Peyer's patch (tissue), 4 donors: Measurements from ENCODE around the gene STIMATE.

Experiments
- POLR2A ChIP-seq, 2 donors: fragments of 450-650 bp; IDR thresholded peaks; one replicate each; pipeline ENCODE4 v1.5.1; 2017; ENCODE audit warnings: antibody characterized with exemption in 2 of 2, mild to moderate bottlenecking in 2 of 2, moderate library complexity in 2 of 2
- TF ChIP-seq, protein P1 (sequence below), 6 experiments: fragments of 450-650 bp in 4 of 6; fragments of 200-600 bp in 2 of 6; sonication (generic) in 1 of 6; IDR thresholded peaks; one replicate each; pipeline ENCODE4 v1.5.1; 2017 to 2019; ENCODE audit warnings: antibody characterized with exemption in 6 of 6, mild to moderate bottlenecking in 3 of 6, moderate library complexity in 1 of 6

DNA sequence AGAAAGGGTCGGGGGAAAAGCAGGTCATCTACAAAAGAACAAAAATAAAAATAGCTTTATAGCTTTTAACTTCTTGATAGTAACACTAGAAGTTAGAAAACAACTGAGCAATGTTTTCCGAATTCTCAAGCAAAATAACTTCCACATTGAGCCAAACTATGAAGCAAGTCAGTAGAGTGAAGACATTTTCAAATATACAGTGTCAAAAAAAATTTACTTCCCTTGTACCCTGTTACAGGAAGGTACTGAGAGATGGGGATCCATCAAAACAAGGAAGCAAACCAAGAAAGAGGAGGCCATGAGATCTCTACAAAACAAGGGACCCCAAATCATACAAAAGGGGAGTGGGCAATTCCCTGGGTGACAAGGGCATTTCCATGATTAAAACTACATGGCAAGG lies 26.6 kb upstream of the STIMATE start:
- TF ChIP-seq, protein P1, sequence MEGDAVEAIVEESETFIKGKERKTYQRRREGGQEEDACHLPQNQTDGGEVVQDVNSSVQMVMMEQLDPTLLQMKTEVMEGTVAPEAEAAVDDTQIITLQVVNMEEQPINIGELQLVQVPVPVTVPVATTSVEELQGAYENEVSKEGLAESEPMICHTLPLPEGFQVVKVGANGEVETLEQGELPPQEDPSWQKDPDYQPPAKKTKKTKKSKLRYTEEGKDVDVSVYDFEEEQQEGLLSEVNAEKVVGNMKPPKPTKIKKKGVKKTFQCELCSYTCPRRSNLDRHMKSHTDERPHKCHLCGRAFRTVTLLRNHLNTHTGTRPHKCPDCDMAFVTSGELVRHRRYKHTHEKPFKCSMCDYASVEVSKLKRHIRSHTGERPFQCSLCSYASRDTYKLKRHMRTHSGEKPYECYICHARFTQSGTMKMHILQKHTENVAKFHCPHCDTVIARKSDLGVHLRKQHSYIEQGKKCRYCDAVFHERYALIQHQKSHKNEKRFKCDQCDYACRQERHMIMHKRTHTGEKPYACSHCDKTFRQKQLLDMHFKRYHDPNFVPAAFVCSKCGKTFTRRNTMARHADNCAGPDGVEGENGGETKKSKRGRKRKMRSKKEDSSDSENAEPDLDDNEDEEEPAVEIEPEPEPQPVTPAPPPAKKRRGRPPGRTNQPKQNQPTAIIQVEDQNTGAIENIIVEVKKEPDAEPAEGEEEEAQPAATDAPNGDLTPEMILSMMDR (IDR thresholded peaks at IDR 0.05): no peak
- no peak for TF ChIP-seq POLR2A (IDR thresholded peaks at IDR 0.05)
